Measurements from ENCODE around the gene CR1. TPM values are rescaled to one million over a fixed set of nuclear protein-coding genes. Genes with fewer than 3 reads are reported as not detected.

CR1 gene
- total RNA-seq, 1 donor = not detected

DNA sequence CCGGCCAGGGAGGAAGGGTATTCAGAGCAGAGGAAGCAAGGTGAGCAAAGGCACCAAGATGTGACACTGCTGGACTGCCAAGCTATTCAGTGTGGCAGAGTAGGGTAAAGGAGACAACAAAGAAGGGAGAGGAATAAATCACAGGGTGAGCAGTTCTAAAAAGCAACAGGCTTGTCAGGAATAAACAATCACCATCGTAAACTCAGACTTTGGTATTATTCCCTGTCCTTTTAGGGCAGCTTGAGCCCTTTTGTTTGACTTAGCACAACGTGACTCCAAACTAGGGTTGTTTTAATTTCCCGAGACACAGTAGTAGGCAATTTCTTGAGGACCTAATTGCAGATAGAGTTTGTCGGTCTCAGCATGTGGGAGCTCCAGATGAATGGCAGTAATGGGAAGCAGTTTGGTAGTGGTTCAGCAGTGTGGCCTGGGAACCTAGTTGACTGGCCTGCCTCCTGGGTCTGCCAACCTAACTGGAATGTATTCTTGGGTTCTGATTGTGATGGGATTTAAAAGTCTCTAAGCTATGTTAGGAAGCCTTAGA is 153.3 kb downstream of the CR1 start:
- TF ChIP-seq, protein P1, sequence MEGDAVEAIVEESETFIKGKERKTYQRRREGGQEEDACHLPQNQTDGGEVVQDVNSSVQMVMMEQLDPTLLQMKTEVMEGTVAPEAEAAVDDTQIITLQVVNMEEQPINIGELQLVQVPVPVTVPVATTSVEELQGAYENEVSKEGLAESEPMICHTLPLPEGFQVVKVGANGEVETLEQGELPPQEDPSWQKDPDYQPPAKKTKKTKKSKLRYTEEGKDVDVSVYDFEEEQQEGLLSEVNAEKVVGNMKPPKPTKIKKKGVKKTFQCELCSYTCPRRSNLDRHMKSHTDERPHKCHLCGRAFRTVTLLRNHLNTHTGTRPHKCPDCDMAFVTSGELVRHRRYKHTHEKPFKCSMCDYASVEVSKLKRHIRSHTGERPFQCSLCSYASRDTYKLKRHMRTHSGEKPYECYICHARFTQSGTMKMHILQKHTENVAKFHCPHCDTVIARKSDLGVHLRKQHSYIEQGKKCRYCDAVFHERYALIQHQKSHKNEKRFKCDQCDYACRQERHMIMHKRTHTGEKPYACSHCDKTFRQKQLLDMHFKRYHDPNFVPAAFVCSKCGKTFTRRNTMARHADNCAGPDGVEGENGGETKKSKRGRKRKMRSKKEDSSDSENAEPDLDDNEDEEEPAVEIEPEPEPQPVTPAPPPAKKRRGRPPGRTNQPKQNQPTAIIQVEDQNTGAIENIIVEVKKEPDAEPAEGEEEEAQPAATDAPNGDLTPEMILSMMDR (IDR thresholded peaks at IDR 0.05; ENCODE audit: insufficient read depth, low read depth, low read length) = no peak
- DNase-seq (ENCODE audit: low read depth) = no peak
- H3K4me3 ChIP-seq (ENCODE audit: low read depth, low read length) = no peak overlapping the region

DNA sequence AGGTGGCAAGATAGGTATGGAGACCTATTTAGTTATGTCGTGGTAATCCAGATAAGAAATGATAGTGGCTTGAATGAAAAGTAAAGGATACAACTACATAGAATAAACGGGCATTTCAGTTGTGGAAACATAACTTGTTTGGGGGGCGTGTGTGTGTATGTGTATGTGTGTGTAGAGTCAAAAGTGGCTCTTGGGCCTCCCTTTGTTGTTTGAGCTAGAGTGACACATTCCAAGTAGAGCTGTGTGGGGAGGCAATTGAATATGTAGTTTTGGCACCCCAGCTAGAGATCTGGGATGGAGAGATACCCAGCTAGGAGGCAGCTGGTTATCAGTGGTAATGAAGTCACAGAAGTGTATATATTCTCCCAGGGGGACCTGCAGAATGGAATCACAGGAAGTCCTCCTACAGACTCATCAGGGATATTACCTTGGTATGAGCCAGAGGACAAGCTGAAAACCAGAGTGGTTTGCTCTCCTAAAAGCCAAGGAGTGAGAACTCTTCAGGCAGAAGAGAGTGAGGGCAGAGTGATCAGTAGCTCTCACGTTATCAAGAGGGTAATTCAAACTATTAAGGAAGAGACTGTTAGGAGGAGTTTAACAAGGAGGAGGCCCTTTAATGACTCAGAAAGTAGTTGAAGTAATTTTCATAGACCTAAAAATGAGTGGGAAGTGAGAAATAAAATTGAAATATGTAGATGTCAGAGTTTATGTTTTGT is 154.1 kb downstream of the CR1 start:
- DNase-seq (ENCODE audit: low read depth) = no peak
- H3K4me3 ChIP-seq (ENCODE audit: low read depth, low read length) = no peak overlapping the region
- TF ChIP-seq, protein P1 (IDR thresholded peaks at IDR 0.05; ENCODE audit: insufficient read depth, low read depth, low read length) = no peak

DNA sequence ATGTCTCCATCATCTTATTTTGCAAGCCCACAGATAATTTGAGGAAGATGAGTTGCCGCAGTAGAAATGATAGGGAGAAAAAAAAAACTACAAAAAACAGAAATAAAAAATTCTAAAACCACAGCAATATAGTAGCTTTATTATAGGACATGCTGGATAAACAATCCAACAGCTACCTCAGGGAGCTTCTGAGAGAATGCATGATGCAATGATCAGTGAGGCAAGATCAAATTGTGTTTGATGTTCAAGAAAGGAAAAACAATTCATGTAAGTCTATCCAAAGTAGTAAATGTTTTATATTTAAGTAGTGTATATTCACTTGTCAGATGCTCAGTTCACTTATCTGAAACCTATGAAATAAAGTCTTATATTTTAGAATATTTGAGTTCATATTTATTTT is 155.6 kb downstream of the CR1 start:
- TF ChIP-seq, protein P1 (IDR thresholded peaks at IDR 0.05; ENCODE audit: insufficient read depth, low read depth, low read length) = no peak
- no peak for DNase-seq (ENCODE audit: low read depth)
- no peak overlapping the region for H3K4me3 ChIP-seq (ENCODE audit: low read depth, low read length)

DNA sequence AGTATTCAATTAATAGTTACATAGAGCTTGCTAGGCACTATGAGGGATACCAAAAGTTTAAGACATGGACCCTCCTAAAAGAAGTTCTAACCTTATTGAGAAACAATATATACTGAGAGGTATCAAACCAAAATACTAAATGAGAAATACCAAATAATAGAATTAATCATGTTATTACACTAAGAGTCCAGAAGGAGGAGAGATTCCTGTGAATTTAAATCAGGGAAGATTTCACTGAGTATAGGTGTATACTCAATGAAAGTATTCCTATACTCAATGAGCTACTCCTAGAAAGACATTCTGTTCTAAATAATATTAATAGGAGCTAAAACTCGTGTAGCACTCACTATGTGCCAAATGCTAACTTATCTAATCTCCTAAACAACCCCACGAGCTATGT is 158.4 kb downstream of the CR1 start:
- TF ChIP-seq, protein P1 (IDR thresholded peaks at IDR 0.05; ENCODE audit: insufficient read depth, low read depth, low read length) = peak; percentile 31
- DNase-seq (ENCODE audit: low read depth) = peak; percentile 7
- no peak overlapping the region for H3K4me3 ChIP-seq (ENCODE audit: low read depth, low read length)

DNA sequence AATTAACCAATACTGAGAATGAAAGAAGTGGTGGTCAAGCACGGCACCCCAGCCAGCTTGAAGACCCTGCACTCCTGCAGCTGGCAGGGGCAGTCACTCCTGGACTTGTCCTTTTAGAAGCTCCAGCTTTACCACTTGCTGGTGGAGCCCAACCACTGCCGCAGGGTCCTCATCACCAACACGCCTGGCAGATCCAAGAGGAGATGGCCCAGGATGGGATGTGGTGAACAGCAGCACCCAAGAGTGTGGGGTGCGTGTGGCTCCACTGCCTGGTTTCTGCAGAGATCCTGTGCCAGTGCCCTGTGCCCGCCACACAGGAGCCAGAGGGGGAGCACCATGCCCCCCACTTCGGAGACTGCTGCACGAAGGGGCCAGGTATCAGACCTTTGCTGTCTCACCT is 162.5 kb downstream of the CR1 start:
- no peak overlapping the region for H3K4me3 ChIP-seq (ENCODE audit: low read depth, low read length)
- TF ChIP-seq, protein P1 (IDR thresholded peaks at IDR 0.05; ENCODE audit: insufficient read depth, low read depth, low read length) = no peak
- DNase-seq (ENCODE audit: low read depth) = no peak

DNA sequence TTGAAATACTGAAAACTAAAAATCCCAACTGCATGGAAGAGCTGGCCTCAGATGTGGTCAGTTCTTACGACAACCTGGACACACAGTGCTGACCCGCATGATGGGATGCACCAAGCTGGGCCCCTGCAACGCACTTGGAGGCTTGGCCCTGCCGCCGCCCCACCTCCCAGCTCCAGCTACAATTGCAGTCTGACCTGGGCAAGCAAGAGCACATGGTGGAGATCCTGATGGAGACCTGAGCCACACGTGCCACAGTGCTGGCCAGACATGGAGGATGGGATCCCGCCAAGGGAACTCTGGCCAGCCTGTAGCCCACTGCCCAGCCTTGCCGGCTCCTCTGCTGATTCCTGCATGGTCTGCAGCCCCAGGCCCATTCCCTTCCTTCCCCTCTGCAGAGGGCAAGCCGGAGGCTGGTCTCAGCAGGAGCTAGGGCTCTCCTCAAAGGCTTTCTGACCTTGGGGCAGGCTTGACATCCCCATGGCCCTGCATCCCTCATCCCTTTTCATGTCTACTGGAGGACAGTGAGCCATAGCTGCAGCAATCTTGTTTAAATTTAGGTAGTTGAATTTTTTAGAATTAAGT is 163.0 kb downstream of the CR1 start:
- no peak overlapping the region for H3K4me3 ChIP-seq (ENCODE audit: low read depth, low read length)
- TF ChIP-seq, protein P1 (IDR thresholded peaks at IDR 0.05; ENCODE audit: insufficient read depth, low read depth, low read length) = no peak

More for the DNA sequence above, 163.0 kb downstream of the CR1 start:
- DNase-seq (ENCODE audit: low read depth) = no peak

Measured in fibroblast of villous mesenchyme (primary cell).